ENCODE measurements around the gene CMSS1.

Gene CMSS1

DNA sequence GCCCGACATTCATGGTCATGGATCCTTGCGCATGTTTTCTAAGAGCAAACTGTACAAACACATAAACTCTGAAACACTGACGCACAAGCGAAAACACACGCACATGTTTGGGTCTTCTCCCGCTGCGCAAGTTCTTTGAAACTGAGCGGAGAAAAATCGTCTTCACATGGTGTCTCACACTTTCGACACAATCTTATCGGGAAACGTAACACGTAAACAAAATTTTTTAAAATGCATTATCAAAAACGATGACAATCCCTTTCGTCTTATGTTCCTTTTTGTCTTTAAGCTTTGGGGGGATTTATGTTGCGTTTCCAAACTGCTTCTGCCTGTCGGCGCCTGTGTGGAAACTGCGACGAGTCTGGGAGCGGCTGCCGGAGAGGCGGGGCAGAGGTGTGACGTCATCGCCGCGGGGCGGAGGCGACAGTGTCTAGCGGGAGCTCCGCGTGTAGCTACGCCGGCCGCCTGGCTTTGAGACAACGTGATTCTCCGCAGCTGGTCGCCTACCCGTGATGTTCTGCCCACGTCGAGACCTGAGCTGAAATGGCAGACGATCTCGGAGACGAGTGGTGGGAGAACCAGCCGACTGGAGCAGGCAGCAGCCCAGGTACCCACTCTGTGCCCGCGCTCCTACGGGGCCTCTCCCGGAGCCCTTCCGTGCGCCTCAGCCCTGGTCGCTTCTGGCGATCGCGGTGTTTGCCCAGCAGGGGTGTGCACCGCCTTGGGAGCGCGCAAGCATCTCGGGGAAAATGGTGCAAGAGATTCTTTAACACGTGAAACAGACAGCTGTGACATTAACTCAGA lies at the start of gene CMSS1:
CMSS1 (plus strand) TSS at position 426 of the 804 bp plus-strand sequence.
- DNase-seq, result peak; percentile 93

DNA sequence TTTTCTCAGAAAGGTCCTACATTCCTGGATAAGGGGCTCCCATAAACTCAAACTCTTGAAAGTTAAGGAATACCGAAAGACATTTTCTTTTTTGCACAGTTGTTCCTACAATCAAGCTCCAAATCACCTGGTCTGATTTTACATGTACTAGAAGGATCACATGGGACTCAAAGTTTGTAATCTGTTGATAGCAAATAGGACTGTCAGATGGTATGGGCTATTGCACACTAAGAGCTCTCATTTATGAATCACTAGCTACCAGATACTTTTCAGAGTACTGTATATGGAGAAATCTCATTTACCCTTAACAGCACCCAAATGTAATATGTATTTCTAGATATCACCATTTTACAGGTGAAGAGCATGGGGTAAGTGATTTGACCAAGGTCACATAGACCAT lies 49.5 kb upstream of the CMSS1 start:
- DNase-seq, result no peak

- DNase-seq, result no peak
These were observed 48.7 kb upstream of the CMSS1 start for GRCh38 chr3:99768808-99769501.

DNA sequence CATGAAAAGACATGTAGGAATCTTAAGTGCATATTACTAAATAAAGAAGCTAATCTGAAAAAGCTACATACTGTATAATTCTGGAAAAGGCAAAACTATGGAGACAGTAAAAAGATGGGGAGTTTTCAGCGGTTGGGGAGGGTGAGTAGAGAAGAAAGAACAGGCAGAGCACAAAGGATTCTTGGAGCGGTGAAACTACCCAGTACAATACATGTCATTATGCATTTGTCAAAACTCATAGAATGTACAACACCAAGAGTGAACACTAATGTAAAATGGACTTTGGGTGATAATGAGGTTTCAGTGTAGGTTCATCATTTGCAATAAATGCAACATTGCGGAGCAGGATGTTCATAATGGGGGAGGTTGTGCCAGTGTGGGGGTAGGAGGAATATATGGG lies 45.5 kb upstream of the CMSS1 start:
- DNase-seq, result no peak

GRCh38 chr3:99772671-99773070 lies 45.0 kb upstream of the CMSS1 start:
- no peak for DNase-seq

- no peak for DNase-seq
These were observed 43.2 kb upstream of the CMSS1 start for GRCh38 chr3:99774467-99774866.

DNA sequence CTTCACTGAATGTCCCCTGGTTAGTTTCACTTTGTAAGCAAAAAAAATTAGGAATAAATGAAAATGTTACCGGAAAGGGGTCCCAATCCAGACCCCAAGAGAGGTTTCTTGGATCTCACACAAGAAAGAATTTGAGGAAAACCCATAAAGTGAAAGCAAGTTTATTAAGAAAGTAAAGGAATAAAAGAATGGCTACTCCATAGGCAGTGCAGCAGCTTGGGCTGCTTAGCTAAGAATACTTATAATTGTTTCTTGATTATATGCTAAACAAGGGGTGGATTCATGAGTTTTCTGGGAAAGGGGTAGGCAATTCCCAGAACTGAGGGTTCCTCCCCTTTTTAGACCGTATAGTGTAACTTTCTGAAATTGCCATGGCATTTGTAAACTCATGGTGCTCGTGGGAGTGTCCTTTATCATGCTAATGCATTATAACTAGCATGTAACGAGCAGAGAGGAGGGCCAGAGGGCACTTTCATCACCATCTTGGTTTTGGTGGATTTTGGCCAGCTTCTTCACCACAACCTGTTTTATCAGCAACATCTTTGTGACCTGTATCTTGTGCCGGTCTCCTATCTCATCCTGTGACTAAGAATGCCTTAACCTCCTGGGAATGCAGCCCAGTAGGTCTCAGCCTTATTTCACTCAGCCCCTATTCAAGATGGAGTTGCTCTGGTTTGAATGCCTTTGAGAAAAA lies 41.0 kb upstream of the CMSS1 start:
- DNase-seq, result no peak

DNA sequence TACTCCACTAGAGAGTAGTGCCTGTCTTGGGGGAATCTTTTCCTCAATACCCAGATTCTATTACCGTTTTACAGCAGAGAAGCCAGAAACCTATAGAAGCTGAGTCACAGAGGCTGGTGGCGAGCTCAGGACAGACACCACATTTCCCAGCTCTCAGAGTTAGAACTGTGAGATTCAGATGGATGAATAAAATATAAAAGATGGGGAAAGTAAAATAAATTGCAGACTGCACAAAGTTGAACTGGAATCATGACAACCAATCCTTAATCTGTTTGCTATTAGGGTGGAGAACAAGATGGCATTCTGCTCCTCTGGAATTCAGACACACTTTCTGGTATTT lies 40.5 kb upstream of the CMSS1 start:
- no peak for DNase-seq

GRCh38 chr3:99777708-99778107 lies 40.0 kb upstream of the CMSS1 start:
- no peak for DNase-seq

GRCh38 chr3:99780749-99781148 lies 36.9 kb upstream of the CMSS1 start:
- DNase-seq, result no peak

GRCh38 chr3:99781761-99782160 lies 35.9 kb upstream of the CMSS1 start:
- no peak for DNase-seq

- DNase-seq, result no peak
These were observed 34.6 kb upstream of the CMSS1 start for GRCh38 chr3:99783011-99783573.

DNA sequence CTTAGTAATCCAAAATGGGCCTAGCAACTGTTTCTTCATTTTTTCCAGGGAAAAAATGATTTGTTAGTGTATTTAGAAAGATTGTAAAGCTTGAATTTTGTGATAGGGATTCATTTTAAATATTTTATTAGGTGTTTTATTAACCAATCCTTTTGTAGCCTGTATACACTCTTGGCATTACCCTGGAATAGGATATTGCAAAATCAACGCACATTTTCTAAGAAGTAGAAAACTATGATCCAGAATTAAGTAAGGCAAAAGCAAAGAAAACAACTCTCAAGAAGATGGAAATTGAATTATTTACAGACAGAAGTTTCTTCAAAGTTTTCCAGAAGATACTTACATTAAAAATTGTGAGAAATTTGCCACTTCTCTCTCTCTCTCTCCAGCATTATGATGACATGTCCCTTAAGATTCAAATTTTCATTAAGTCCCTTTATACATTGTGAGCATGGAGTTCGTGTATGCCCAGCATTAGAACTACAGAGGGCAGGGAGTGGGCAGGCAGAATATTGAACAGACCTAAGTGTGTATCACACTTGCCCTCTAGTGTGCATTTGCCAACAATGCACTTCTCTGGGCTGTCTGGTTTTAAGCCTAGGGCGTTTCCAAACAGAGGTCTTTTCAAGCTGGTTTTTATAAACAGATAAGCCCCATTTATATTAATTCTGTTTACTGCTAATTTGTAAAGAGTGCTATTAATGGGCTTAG lies 28.5 kb upstream of the CMSS1 start:
- DNase-seq, result peak; percentile 82

DNA sequence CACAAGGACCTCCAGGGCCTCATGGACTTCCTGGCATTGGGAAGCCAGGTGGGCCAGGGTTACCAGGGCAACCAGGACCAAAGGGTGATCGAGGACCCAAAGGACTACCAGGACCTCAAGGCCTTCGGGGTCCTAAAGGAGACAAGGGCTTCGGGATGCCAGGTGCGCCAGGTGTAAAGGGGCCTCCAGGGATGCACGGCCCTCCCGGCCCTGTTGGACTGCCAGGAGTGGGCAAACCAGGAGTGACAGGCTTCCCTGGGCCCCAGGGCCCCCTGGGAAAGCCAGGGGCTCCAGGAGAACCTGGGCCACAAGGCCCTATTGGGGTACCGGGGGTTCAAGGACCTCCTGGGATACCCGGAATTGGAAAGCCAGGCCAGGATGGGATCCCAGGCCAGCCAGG lies 23.2 kb upstream of the CMSS1 start:
- DNase-seq, result no peak

GRCh38 chr3:99795573-99795972 lies 22.1 kb upstream of the CMSS1 start:
- DNase-seq, result no peak

DNA sequence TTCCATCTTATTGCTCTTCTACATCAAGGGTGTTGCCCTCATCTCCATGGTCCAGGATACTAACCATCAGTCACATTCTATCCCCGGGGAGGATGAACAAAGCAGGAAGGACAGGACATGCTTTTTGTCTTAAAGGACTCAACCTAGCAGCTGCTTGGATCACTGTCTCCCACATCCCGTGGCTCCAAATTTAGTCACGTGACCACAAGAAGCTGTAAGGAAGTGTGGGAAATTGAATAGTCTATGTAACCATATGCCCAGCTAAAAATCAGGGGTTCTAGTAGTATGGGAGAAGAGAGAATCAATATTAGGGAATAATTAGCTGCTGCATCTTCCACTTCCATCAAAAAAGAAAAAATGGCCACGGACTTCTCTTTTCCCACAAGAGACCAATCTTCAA lies 18.2 kb upstream of the CMSS1 start:
- no peak for DNase-seq

DNA sequence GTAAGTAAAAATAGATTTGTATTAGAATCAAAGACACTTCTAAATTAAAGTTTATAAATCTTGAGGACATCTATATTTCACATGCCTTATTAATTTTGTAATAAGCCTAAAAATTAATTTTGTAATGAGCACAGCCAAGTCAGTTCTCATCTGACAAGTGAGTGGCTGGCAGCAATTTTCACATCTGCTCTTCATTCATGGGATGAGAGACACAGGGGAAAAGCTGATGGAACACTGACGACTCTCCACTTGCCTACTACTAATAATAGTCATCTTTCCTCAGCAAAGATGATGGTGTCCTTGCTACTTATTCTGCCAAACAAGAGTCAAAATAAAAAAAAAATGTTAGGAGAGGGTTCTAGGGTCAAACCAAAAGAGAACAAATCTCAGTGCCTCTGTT lies 14.4 kb upstream of the CMSS1 start:
- no peak for DNase-seq

GRCh38 chr3:99805160-99805559 lies 12.5 kb upstream of the CMSS1 start:
- DNase-seq, result no peak

GRCh38 chr3:99808163-99808794 lies 9.4 kb upstream of the CMSS1 start:
- DNase-seq, result peak; percentile 75

- no peak for DNase-seq
These were observed 8.1 kb upstream of the CMSS1 start for GRCh38 chr3:99809565-99809964.

- no peak for DNase-seq
These were observed 7.3 kb upstream of the CMSS1 start for GRCh38 chr3:99810403-99810802.

DNA sequence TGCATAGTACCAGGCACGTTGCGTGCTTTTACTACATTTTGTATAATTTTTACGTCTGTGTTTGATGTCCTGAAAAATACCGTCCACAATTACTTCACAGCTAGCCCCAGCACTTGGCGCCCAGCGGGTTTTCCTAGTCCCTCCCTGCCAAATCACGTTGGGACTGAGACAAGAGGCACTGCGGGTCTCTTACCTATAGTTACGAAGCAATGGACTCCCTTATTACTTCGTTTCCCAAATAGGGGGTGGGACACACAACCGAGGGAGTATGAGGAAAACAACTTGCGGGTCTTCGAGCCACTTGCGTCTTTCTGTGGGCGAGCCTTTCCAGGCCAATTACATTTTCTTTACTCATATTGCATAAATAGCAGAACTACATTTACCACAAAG lies 620 bp upstream of the CMSS1 start:
- DNase-seq, result peak; percentile 45

GRCh38 chr3:99818818-99819217 lies 1.2 kb downstream of the CMSS1 start:
- DNase-seq, result no peak
